NCI-H82 (cell line): Measurements from ENCODE around the gene MYCN.
"Not testable (repeated sequence)": the region's sequence is repeated elsewhere in the genome, so short reads cannot be mapped to it uniquely, and the experiment has no call there.

ENCODE experiments used
- DNase-seq: peaks from one replicate; lab custom pipeline; 2025; lab: John Stamatoyannopoulos, UW

The MYCN gene

DNA sequence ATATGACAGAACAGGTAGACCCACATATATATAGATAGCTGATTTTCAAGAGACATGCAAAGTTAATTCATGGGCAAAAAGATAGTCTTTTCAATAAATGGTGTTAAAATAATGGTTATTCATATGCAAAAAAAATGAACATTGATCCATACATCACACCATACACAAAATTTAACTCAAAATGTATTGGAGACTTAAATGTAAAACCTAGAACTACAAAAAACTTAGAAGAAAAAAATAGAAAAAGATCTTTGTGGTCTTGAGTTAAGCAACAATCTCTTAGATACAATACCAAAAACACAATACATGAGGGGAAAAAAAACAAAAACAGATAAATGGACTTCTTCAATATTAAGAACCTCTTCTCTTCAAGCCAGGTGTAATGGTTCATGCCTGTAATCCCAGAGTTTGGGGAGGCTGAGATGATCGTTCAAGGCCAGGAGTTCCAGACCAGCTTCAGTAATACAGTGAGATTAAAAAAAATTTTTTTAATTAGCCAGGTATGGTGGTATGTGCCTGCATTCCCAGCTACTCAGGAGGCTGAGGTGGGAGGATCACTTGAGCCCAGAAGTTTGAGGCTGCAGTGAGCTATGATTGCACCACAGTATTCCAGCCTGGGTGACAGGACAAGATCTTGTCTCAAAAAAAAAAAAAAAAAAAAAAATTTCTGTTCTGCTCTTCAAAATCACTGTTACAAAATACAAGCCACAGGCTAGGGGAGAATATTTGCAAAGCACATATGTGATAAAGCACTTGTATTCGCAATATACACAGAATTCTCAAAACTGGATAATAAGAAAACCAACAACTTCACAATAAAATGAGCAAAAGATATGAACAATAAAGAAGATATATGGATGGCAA, 32.7 kb upstream of the MYCN start:
- DNase-seq, result no peak

DNA sequence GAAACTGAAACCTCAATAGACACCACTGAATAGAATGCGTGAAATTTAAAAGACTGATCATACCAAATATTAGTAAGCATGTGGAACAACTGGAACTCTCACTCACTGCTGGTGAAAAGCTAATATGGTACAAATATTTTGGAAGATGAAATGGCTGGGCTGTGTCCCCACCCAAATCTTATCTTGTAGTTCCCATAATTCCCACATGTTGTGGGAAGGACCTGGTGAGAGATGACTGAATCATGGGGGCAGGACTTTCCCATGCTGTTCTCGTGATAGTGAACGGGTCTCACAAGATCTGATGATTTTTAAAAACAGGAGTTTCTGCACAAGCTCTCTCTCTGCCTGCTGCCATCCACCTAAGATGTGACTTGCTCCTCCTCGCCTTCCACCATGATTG, 32.0 kb upstream of the MYCN start:
- DNase-seq, result no peak

DNA sequence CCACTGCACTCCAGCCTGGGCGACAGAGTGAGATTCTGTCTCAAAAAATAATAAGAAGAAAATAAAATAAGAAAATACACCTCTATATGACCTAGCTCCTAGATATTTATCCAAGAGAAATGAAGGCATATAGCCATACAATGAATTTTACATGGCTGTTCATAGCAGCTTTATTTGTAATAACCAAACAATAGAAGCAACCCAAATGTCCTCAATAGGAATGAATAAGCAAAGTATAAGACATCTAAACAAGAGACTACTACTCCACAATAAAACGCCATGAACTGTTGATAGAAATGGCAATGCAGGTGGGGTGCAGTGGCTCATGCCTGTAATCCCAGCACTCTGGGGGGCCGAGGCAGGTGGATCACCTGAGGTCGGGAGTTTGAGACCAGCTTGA, 31.2 kb upstream of the MYCN start:
- no peak for DNase-seq

DNA sequence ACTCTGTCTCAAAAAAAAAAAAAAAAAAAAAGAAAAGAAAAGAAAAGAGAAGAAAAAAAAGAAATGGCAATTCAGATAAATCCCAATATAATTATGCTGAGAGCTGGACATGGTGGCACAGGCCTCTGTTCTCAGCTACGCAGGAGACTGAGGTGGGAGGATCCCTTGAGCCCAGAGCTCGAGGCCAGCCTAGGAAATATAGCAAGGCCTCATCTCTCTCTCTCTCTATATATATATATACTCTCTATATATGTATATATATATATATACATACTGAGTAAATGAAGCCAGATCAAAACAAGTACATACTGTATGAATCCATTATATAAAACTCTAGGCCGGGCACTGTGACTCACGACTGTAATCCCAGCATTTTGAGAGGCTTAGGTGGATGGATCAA, 30.6 kb upstream of the MYCN start:
- no peak for DNase-seq

DNA sequence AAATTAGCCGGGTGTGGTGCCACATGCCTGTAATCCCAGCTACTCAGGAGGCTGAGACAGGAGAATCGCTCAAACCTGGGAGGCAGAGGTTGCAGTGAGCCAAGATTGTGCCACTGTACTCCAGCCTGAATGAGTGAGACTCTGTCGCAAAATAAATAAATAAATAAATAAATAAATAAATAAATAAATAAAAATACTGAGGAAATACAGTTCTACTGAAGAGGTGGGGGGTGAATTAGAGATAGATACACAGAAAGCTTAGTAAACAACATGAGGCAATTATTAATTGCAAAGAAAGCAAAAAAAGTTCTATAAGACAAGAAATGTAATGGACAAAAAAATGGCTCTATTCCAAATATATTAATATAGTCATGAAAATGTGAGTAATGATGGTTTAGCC, 29.1 kb upstream of the MYCN start:
- DNase-seq, result not testable (repeated sequence)

DNA sequence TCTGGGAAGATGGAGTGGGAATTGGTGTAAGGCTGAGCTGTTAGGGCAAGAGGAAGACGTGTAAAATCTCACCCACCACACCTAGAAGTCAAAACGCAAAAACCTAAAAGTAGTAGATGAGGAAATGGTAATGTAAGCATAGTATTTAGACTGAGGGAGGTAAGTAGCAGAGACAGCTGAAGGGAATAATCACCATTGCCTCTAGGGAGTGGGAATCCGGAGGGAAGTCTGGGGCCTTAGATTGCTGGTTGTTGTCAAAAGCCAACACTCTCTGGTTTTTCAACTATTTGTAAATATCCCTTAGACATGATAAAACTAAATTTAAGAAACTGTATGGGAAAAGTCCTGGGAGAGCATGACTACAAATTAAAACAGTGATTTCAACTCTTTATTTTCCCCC, 28.7 kb upstream of the MYCN start:
- no peak for DNase-seq

DNA sequence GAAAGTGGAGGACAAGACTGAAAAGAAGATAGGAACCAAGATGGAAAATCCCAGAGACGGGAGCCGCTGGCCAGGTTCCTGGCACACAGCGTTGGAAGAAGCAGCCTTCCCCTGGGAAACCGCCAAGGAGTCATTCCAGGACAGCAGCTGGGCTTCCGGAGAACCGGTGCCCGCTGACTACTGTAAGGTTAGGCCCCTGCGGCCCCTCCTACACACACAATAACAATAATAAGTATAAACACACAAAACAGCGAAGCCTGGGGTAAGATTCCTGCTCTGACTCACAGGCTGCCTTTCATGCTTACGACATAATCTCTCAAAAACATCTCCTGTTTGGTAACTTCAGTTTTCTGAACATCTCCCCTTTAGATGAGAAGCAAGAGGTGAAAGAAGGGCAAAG, 28.1 kb upstream of the MYCN start:
- DNase-seq, result peak; percentile 60

DNA sequence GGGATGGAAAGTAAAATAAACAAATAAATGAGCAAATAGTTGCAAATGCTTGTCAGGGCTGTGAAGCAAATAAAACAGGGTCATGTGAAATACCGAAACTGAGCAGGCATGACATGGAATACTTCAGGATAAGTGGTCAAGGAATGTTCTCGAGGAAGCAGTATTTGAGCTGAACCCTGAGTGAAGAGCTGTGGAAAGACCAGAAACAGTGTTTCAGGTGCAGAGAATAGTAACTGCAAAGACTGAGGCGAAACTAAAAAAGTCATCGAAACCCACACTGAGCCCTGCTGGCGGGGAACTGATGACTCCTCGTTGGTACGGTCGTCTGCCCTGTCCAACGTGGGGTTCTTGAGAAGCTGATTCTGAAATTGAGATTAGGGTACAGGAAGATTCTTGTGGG, 27.2 kb upstream of the MYCN start:
- DNase-seq, result no peak

DNA sequence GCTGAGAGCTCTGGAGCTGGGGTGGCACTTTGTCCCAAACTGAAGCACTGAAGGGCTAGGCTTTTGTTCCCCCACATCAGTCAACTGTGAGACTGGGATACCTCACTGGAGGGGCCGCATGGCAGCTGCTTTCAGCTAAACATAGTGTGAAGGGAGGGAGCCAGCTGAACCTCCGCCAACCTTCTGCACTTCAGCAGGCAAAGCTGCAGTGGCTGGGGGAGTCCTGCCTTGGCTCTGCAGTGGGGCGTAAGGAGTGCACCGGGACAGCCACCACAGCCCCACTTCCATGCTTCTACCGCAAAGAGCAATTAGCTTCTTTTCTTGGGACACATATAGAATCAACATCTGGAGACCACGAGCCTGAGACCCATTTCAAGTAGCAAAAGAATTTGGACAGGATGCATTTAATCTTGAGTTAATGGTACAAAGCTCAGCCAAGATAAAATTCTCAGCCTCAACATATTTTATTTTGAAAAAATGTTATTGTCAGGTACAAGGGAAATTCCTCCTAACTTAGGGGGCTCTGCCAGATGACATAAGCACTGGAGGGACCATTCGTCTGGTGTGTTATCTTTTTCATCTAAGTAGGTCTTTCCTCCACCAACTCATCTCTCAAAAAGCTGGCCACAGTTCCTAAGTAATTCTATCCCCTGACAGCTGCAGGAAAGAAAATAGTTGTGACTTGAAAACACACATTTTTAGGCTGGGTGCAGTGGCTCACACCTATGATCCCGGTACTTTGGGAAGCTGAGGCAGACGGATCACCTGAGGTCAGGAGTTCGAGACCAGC, 25.6 kb upstream of the MYCN start:
- no peak for DNase-seq

DNA sequence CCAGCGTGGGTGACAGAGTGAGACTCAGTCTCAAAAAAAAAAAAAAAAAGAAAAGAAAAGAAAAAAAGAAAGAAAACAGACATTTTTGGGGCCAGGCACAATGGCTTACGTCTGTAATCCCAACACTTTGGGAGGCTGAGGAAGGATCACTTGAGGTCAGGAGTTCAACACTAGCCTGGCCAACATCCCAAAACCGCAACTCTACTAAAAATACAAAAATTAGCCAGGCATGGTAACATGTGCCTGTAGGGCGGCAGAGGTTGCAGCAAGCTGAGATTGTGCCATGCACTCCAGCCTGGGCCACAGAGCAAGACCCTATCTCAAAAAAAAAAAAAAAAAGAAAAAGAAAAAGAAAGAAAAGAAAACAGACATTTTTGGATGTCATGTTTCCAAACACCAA, 24.8 kb upstream of the MYCN start:
- not testable (repeated sequence) for DNase-seq

DNA sequence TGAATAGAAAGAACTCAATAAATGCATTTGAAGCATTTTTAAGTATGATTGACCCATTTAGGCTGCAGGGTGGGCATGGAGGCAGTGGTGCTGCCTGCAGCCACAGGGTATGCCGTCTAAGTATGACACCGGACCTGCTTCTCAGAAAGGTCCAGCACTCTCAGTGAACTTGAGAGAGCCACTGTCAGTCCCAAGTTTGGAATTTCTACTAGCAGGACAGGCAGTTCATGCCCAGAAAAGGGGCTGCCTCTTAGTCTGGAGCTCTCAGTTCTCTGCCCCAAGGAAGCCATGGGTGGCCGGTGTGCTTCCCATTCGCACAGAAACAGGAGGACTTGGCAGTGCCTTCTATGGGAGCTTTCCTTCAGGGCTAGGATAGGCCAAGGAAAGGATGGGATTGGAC, 24.0 kb upstream of the MYCN start:
- DNase-seq, result no peak

DNA sequence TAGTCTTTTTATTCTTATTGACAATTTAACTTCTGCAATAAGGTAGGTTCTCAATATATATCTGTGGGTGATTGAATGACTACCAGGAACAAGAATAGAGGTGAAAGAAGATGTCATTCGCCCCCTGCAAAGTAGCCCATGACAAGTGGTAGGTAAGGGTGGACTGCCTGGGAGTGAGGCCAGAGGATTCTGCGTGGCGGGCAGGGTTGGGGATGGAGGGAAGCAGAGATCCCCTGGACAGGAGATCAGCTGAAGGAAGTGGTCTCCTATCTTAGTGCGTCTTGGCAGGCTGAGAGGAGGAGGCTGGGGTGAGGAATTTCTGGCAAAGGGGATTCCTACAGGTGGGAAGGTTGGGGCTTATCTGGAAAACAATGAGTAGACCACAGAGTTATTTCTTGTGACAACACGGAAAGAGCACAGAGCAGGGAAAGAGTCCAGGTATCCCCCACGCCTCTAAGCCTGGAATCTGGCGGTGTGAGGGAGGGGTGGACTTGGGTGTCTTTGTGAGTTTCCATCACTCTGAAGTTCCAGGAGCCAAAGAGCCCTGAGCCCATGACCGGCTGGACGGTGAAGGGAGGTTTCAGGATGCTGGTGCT, 21.5 kb upstream of the MYCN start:
- DNase-seq, result no peak

DNA sequence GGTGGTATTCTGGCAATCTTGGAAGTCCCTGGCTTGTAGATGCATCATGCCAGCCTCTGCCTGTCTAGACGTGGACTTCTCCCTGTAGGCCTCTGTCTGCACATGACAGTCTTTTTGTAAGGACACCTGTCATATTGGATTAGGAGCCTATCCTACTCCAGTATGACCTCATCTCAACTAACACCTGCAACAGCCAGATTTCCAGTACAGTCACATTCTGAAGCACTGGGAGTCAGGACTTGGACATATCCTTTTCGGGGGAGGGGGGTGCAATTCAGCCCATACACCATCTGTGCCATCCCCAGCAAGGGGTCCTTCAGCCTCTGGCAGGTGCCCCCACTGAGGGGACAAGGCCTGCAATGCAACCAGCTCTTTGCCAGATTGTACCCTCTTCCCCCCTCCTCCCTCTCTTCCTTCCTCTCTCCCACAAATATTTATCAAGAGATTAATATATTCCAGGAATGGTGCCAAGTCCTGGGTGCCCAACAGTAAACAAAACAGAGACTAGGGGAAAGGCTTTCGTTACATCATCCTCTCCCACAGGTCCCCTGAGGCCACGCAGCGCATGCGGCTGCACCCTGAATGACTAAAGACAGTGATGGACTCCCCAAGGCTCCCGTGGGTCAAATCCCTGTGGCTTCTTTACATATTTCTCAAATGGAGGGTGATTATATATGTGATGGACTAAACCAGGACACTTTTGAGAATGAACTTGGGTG, 20.5 kb upstream of the MYCN start:
- DNase-seq, result peak; percentile 97

DNA sequence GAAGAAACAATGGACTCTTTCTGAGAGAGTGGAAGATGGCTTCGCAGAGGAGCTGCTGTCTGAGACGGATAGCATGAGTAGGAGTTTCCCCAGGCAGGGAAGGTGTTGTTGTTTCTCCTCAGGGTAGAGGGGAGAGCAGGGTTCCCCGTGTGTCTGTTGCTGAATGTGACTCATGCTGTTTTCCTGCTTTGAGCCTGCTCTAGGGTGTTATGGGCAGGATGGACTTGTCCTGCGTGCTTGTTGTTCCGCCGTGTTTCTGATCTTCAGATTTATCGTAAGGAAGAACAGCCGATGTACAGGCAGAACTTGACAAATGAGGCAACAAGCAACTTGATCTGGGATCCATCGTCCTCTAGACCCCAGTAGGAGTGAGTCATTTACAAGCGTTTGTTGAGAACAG, 19.7 kb upstream of the MYCN start:
- DNase-seq, result no peak

DNA sequence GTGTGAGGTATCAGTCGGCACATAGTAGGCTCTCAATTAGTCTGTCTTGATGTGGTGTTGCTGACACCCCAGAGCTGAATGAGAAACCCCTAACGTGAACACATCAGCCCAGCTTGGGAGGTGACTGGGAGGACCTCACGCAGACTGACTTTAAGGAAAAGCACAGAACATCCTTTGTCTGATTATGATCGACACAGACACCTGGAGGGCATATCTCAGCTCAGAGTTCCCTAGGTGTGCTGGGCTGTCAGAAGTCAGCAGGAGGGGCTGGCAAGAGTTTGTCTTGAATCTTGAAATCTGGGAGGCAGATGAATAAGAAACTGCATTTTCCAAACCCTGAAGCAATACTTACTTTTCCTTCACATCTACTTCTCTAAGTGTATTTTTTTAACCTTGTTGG, 16.8 kb upstream of the MYCN start:
- DNase-seq, result no peak

DNA sequence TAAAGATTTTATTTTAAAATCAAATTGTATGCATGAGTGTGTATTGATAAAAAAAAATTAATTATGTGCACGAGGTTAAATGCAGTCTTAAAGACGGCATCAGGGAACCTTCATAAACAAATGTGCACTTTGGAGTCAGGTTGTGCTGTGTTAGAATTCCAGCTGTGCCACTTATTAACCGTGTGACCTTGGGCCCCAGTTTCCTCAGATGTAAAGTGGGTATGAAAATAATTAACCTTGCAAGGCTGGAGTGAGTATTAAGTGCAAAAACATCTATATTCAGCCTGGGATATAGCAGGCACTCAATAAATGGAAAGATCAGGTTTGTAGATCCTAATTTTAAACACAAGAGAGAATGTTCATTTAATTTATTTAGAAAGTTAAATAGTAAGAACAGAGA, 14.5 kb upstream of the MYCN start:
- no peak for DNase-seq

DNA sequence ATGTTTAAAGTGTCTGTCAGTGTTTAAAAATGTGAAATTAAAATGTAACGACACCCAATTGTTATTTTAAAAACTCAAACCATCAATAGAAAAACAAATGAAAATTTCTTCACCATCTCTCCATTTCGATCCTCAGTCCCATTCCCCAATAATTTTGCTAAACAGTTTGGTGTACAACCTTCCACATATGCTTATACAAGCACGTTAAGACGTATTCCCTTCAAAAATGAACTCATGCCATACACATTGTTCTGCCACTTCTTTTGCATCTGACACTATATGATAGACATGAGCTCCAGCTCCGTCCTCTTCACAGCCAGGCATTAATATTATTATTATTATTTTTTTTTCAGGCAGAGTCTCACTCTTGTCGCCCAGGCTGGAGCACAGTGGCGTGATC, 14.1 kb upstream of the MYCN start:
- no peak for DNase-seq

DNA sequence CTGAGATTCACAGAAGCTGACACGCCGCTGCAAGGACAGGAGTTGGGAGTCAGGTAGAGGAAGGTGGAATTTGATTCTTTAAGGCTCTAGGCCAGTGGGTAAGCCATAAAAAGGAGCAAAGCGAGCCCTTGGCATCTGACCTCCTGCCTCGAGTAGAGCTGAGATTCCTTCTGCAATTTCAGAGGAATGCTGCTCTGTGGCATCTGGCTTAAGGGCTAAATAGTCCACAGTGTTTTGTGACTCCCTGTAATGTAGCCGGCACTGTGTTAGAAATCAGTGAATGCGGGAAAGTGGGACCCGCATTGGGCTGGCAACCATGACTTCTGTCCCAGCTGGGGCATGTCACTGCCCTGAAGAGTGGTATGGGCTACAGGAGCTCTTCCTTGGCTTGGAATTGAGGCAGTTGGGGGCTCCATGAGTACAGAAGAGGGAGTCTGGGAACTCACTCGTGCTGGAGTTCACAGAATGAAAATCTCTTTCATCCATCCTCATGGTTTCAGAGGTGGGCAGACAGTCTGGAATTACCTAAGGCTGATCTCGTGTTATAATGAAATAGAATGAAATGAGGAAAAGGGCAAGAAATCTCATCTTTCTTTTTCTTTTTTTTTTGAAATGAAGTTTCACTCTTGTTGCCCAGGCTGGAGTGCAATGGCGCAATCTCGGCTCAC, 12.7 kb upstream of the MYCN start:
- DNase-seq, result no peak

DNA sequence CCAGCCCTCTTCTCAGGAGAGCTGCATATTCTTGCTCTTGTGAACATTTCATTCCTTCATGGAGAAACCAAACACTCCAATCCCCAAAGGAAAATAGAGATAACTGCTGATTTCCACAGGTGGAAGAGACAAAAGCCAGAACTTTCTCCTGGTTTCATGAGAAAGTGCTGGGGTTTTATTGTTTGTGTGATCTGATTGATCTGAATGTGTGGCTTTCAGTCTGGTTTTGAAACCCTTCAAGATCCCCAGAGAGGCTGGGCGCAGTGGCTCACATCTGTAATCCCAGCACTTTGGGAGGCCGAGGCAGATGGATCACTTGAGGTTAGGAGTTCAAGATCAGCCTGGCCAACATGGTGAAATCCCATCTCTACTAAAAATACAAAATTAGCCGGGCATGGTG, 11.3 kb upstream of the MYCN start:
- DNase-seq, result not testable (repeated sequence)

DNA sequence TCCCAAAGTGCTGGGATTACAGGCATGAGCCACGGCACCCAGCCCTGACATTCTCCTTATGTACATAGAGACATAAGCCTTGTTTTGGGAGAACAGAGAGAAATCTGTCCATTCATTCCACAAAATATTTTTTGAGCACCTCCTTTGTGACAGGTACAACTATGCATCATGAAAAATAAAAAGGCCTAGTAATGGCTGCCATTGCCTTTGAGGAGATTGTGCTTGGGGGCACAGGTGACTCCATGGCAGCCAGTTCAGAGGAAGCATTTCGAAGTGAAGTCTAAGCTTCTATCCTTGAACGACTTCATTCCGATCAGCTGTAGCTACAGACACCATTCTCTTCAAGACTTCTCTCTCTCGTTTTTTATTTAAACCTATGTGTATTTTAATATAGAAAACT, 10.5 kb upstream of the MYCN start:
- no peak for DNase-seq

DNA sequence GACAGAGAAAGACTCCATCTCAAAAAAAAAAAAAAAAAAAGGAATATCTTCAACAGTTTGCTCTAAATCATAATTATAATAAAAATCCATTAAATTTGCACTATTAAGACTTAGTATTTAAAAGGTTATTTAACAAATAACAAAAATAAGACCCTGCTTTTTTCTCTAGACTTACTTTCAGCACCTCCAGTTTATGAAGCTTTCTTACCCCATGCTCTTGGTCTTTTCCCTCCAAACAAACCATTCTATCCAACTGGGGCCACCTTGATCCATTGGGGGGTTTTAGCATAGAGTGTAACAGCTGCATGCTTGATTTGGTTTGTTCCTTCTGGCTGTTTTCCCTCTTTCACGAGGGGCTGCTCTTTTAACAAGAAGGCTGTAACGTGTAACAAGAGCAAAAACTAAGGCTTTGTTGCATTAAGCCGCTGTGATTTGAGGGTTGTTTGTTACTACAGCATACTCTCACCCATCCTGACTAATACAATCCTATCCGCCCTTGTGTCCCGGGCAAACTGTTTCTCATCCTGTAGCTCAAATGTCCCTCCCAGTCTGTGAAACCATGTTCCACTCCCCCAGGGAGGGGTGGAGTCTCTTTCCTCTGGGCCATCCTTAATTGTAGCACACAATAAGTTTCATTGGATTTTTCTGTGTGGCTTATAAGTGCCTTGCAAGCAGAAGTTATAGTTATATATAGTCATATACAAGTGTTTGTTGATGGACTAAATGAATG, 9.6 kb upstream of the MYCN start:
- no peak for DNase-seq
